GM23338 (cell line): Measurements from ENCODE around the gene BZW2. TPM values are rescaled to one million over a fixed set of nuclear protein-coding genes. Genes with fewer than 3 reads are reported as not detected.

Source experiments
- ATAC-seq: fragments of 200-7000 bp; cut with Tn5 transposase; 3 replicates; pipeline ENCODE4 v1.9.1; 2020
- DNase-seq: peaks from one replicate; pipeline ENCODE4 v3.0.0-alpha.2; 2015; ENCODE audit warnings: low spot score
- H2AFZ ChIP-seq: fragments of 200-600 bp; sonication (generic); 2 replicates; pipeline ENCODE4 v1.8.0; 2016; ENCODE audit warnings: antibody characterized with exemption, mild to moderate bottlenecking, moderate library complexity
- H3F3A ChIP-seq: fragments of 200-600 bp; sonication (generic); replicated peaks from 2 replicates; pipeline ENCODE4 v1.8.0; 2017; ENCODE audit warnings: antibody characterized with exemption, mixed run types, low read depth
- H3K27ac ChIP-seq: fragments of 200-600 bp; sonication (generic); 2 replicates; pipeline ENCODE4 v1.6.1; 2016; ENCODE audit warnings: low read depth
- H3K27me3 ChIP-seq: fragments of 200-600 bp; sonication (generic); 2 replicates; pipeline ENCODE4 v1.8.0; 2016; ENCODE audit warnings: mild to moderate bottlenecking, mixed run types, moderate library complexity; ENCODE audit not compliant: insufficient read depth
- H3K36me3 ChIP-seq: fragments of 200-600 bp; sonication (generic); 2 replicates; pipeline ENCODE4 v1.8.0; 2016; ENCODE audit warnings: mild to moderate bottlenecking; ENCODE audit not compliant: insufficient read depth
- H3K4me1 ChIP-seq: fragments of 200-600 bp; sonication (generic); 2 replicates; pipeline ENCODE4 v1.8.0; 2016; ENCODE audit warnings: mild to moderate bottlenecking, moderate library complexity; ENCODE audit not compliant: insufficient read depth
- H3K4me2 ChIP-seq: fragments of 200-600 bp; sonication (generic); 2 replicates; pipeline ENCODE4 v1.7.1; 2017; ENCODE audit warnings: mixed run types
- H3K4me3 ChIP-seq: fragments of 200-600 bp; sonication (generic); 2 replicates; pipeline ENCODE4 v1.6.1; 2016; ENCODE audit warnings: mixed run types
- H3K79me2 ChIP-seq: fragments of 200-600 bp; sonication (generic); replicated peaks from 2 replicates; pipeline ENCODE4 v1.8.0; 2017; ENCODE audit warnings: mild to moderate bottlenecking; ENCODE audit not compliant: insufficient read depth
- H3K9me2 ChIP-seq: fragments of 200-600 bp; sonication (generic); 2 replicates; pipeline ENCODE4 v1.8.0; 2017; ENCODE audit not compliant: insufficient read depth
- H4K20me1 ChIP-seq: fragments of 200-600 bp; sonication (generic); replicated peaks from 2 replicates; pipeline ENCODE4 v1.8.0; 2017; ENCODE audit warnings: mild to moderate bottlenecking; ENCODE audit not compliant: insufficient read depth
- H3K27ac Mint-ChIP-seq: 2 replicates; pipeline ENCODE4 v1.8.0; 2020; ENCODE audit warnings: inconsistent platforms, mild to moderate bottlenecking, moderate library complexity, mixed read lengths
- H3K27me3 Mint-ChIP-seq: 3 replicates; pipeline ENCODE4 v1.8.0; 2022; ENCODE audit warnings: low read depth, mild to moderate bottlenecking, moderate library complexity, mixed read lengths, inconsistent platforms; ENCODE audit not compliant: insufficient read depth, poor library complexity
- H3K36me3 Mint-ChIP-seq: 3 replicates; pipeline ENCODE4 v1.8.0; 2021; ENCODE audit warnings: low read depth, mild to moderate bottlenecking, inconsistent platforms, moderate library complexity, mixed read lengths
- H3K4me1 Mint-ChIP-seq: 3 replicates; pipeline ENCODE4 v1.8.0; 2020; ENCODE audit warnings: mild to moderate bottlenecking, inconsistent platforms, mixed read lengths
- H3K4me3 Mint-ChIP-seq: 3 replicates; pipeline ENCODE4 v1.8.0; 2021; ENCODE audit warnings: moderate library complexity, mild to moderate bottlenecking, inconsistent platforms, mixed read lengths
- H3K9me3 Mint-ChIP-seq: 3 replicates; pipeline ENCODE4 v1.8.0; 2020; ENCODE audit warnings: moderate library complexity, mild to moderate bottlenecking, inconsistent platforms, mixed read lengths
- EZH2phosphoT487 ChIP-seq: fragments of 200-600 bp; sonication (generic); IDR thresholded peaks from one replicate; pipeline ENCODE4 v1.8.1; 2018; ENCODE audit warnings: antibody characterized with exemption; ENCODE audit not compliant: unreplicated experiment
- JUNB ChIP-seq: IDR thresholded peaks from one replicate; pipeline ENCODE4 v1.6.1; 2016; ENCODE audit warnings: antibody characterized with exemption; ENCODE audit not compliant: unreplicated experiment
- POLR2AphosphoS5 ChIP-seq: IDR thresholded peaks from 2 replicates; pipeline ENCODE4 v1.6.1; 2016; ENCODE audit warnings: antibody characterized with exemption, low read depth
- STAT1 ChIP-seq: IDR thresholded peaks from one replicate; pipeline ENCODE4 v1.6.1; 2016; ENCODE audit warnings: antibody characterized with exemption; ENCODE audit not compliant: unreplicated experiment
- ZNF114 ChIP-seq: fragments of 250-450 bp; sonication (Bioruptor Pico); IDR thresholded peaks from 2 replicates; pipeline ENCODE4 v1.5.0; 2020; ENCODE audit warnings: mild to moderate bottlenecking, moderate library complexity
- ZNF331 ChIP-seq: fragments of 250-450 bp; sonication (Bioruptor Pico); IDR thresholded peaks from 2 replicates; pipeline ENCODE4 v1.5.0; 2020; ENCODE audit warnings: low read depth, mild to moderate bottlenecking, moderate library complexity
- polyA plus RNA-seq: library from polyadenylated mRNA; unstranded; fragments of >200 nt; fragmentation: Nextera tagmentation; extraction: Ambion mirVana; gene quantifications from 2 replicates; pipeline ENCODE4 v1.2.1, GENCODE V29; 2016
- total RNA-seq: library from RNA; depleted of rRNA; stranded (reverse); fragments of >200 nt; shearing (Covaris generic); gene quantifications from 2 replicates; pipeline ENCODE4 v1.2.3, GENCODE V29; 2014
- TF ChIP-seq, protein P1 (sequence below): fragments of 250-450 bp; sonication (Bioruptor Pico); IDR thresholded peaks from 2 replicates; pipeline ENCODE4 v1.5.0; 2020; ENCODE audit warnings: mild to moderate bottlenecking, moderate library complexity
- TF ChIP-seq, protein P2 (sequence below), 2 experiments: fragments of 200-600 bp in 1 of 2; sonication (generic) in 1 of 2; conservative IDR thresholded peaks; 2 replicates each; pipeline versions ENCODE4 v1.5.1 to v1.6.1; 2016 to 2017; ENCODE audit warnings: antibody characterized with exemption in 2 of 2, low read depth in 2 of 2, mild to moderate bottlenecking in 2 of 2, moderate library complexity in 1 of 2
- TF ChIP-seq, protein P3 (sequence below): IDR thresholded peaks from one replicate; pipeline ENCODE4 v1.6.1; 2018; ENCODE audit warnings: antibody characterized with exemption; ENCODE audit not compliant: unreplicated experiment

BZW2 gene
- total and polyA plus RNA-seq, 2 experiments from 2014 or later: 88.8 to 108 TPM

DNA sequence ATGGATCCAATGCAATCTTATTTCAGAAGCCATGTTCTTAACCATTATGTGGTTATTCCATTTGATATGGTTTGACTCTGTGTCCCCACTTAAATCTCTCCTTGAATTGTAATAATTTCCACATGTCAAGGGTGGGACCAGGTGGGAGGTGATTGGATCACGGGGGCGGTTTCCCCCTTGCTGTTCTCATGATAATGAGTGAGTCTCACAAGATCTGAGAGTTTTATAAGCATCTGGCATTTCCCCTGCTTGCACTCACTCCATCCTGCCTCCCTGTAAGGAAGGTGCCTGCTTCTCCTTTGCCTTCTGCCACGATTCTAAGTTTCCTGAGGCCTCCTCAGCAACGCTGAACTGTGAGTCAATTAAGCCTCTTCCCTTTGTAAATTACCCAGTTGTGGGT is 75.6 kb downstream of the BZW2 start (continued):
- TF ChIP-seq, protein P1, sequence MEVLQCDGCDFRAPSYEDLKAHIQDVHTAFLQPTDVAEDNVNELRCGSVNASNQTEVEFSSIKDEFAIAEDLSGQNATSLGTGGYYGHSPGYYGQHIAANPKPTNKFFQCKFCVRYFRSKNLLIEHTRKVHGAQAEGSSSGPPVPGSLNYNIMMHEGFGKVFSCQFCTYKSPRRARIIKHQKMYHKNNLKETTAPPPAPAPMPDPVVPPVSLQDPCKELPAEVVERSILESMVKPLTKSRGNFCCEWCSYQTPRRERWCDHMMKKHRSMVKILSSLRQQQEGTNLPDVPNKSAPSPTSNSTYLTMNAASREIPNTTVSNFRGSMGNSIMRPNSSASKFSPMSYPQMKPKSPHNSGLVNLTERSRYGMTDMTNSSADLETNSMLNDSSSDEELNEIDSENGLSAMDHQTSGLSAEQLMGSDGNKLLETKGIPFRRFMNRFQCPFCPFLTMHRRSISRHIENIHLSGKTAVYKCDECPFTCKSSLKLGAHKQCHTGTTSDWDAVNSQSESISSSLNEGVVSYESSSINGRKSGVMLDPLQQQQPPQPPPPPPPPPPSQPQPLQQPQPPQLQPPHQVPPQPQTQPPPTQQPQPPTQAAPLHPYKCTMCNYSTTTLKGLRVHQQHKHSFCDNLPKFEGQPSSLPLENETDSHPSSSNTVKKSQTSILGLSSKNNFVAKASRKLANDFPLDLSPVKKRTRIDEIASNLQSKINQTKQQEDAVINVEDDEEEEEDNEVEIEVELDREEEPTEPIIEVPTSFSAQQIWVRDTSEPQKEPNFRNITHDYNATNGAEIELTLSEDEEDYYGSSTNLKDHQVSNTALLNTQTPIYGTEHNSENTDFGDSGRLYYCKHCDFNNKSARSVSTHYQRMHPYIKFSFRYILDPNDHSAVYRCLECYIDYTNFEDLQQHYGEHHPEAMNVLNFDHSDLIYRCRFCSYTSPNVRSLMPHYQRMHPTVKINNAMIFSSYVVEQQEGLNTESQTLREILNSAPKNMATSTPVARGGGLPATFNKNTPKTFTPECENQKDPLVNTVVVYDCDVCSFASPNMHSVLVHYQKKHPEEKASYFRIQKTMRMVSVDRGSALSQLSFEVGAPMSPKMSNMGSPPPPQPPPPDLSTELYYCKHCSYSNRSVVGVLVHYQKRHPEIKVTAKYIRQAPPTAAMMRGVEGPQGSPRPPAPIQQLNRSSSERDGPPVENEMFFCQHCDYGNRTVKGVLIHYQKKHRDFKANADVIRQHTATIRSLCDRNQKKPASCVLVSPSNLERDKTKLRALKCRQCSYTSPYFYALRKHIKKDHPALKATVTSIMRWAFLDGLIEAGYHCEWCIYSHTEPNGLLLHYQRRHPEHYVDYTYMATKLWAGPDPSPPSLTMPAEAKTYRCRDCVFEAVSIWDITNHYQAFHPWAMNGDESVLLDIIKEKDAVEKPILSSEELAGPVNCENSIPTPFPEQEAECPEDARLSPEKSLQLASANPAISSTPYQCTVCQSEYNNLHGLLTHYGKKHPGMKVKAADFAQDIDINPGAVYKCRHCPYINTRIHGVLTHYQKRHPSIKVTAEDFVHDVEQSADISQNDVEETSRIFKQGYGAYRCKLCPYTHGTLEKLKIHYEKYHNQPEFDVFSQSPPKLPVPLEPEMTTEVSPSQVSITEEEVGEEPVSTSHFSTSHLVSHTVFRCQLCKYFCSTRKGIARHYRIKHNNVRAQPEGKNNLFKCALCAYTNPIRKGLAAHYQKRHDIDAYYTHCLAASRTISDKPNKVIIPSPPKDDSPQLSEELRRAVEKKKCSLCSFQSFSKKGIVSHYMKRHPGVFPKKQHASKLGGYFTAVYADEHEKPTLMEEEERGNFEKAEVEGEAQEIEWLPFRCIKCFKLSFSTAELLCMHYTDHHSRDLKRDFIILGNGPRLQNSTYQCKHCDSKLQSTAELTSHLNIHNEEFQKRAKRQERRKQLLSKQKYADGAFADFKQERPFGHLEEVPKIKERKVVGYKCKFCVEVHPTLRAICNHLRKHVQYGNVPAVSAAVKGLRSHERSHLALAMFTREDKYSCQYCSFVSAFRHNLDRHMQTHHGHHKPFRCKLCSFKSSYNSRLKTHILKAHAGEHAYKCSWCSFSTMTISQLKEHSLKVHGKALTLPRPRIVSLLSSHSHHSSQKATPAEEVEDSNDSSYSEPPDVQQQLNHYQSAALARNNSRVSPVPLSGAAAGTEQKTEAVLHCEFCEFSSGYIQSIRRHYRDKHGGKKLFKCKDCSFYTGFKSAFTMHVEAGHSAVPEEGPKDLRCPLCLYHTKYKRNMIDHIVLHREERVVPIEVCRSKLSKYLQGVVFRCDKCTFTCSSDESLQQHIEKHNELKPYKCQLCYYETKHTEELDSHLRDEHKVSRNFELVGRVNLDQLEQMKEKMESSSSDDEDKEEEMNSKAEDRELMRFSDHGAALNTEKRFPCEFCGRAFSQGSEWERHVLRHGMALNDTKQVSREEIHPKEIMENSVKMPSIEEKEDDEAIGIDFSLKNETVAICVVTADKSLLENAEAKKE (CRISPR knock-in tag): no peak
- no peak for TF ChIP-seq POLR2AphosphoS5
- TF ChIP-seq, protein P2, sequence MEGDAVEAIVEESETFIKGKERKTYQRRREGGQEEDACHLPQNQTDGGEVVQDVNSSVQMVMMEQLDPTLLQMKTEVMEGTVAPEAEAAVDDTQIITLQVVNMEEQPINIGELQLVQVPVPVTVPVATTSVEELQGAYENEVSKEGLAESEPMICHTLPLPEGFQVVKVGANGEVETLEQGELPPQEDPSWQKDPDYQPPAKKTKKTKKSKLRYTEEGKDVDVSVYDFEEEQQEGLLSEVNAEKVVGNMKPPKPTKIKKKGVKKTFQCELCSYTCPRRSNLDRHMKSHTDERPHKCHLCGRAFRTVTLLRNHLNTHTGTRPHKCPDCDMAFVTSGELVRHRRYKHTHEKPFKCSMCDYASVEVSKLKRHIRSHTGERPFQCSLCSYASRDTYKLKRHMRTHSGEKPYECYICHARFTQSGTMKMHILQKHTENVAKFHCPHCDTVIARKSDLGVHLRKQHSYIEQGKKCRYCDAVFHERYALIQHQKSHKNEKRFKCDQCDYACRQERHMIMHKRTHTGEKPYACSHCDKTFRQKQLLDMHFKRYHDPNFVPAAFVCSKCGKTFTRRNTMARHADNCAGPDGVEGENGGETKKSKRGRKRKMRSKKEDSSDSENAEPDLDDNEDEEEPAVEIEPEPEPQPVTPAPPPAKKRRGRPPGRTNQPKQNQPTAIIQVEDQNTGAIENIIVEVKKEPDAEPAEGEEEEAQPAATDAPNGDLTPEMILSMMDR (conservative IDR thresholded peaks at IDR 0.05; ENCODE audit: low read depth in 2 of 2): no peak
- TF ChIP-seq ZNF114 (CRISPR knock-in tag): no peak

DNA sequence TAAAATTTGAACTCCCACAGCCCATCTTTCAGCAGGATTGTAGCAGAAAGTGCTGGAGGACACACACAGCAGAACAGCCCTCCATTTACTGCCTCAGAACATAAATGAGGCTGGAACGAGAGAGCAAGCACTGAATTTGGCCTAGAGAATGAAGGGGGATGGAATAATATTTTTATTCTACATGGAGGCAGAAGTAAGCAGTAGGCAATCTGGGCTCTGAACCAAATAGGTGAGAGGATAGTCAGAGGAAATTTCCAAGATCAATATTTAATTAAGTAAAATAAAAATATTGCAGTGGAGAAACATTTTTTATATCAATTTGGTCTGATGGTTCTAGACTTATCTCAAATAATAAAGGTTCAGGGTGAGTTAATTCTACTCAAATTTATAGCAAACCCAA is 78.4 kb downstream of the BZW2 start:
- Mint-ChIP-seq H3K4me3 (no peak overlapping the region), H3K4me1 (peaks cover 7% of the 10 kb centered on the region; the same call in 2 of the 3 replicates), H3K9me3 (no peaks in the 10 kb centered on the region), H3K27ac (no peak overlapping the region), H3K36me3 (no peaks in the 10 kb centered on the region), H3K27me3 (no peaks in the 10 kb centered on the region)
- Histone ChIP-seq H3F3A (no peaks in the 10 kb centered on the region), H3K9me2 (no peaks in the 10 kb centered on the region), H3K36me3 (no peaks in the 10 kb centered on the region), H2AFZ (no peak overlapping the region), H3K4me1 (0 out of 2 replicates have a peak, but pooled peaks cover 5% of the 10 kb centered on the region), H3K4me3 (no peak overlapping the region), H3K27ac (no peak overlapping the region), H3K27me3 (no peaks in the 10 kb centered on the region), H3K4me2 (no peak overlapping the region), H4K20me1 (no peaks in the 10 kb centered on the region), H3K79me2 (no peaks in the 10 kb centered on the region)
- ATAC-seq (no peak), DNase-seq (no peak)
- TF ChIP-seq STAT1 (no peak), JUNB (no peak), EZH2phosphoT487 (no peak), ZNF331 (CRISPR knock-in tag) (no peak)
- TF ChIP-seq, protein P3, sequence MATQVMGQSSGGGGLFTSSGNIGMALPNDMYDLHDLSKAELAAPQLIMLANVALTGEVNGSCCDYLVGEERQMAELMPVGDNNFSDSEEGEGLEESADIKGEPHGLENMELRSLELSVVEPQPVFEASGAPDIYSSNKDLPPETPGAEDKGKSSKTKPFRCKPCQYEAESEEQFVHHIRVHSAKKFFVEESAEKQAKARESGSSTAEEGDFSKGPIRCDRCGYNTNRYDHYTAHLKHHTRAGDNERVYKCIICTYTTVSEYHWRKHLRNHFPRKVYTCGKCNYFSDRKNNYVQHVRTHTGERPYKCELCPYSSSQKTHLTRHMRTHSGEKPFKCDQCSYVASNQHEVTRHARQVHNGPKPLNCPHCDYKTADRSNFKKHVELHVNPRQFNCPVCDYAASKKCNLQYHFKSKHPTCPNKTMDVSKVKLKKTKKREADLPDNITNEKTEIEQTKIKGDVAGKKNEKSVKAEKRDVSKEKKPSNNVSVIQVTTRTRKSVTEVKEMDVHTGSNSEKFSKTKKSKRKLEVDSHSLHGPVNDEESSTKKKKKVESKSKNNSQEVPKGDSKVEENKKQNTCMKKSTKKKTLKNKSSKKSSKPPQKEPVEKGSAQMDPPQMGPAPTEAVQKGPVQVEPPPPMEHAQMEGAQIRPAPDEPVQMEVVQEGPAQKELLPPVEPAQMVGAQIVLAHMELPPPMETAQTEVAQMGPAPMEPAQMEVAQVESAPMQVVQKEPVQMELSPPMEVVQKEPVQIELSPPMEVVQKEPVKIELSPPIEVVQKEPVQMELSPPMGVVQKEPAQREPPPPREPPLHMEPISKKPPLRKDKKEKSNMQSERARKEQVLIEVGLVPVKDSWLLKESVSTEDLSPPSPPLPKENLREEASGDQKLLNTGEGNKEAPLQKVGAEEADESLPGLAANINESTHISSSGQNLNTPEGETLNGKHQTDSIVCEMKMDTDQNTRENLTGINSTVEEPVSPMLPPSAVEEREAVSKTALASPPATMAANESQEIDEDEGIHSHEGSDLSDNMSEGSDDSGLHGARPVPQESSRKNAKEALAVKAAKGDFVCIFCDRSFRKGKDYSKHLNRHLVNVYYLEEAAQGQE: no peak
